Ovary (tissue), 3 donors: ENCODE measurements around the gene PTPN1.

ENCODE experiments used
- CTCF ChIP-seq, 3 donors: fragments of 450-650 bp in 2 of 3; fragments of 200-600 bp in 1 of 3; IDR thresholded peaks; one replicate each; pipeline versions ENCODE4 v1.5.1 to v1.8.0; 2016 to 2022; ENCODE audit warnings: antibody characterized with exemption in 3 of 3, mild to moderate bottlenecking in 1 of 3
- EP300 ChIP-seq: sonication (generic); formaldehyde crosslinking; IDR thresholded peaks from one replicate; pipeline ENCODE4 v1.6.1; 2017; ENCODE audit warnings: antibody characterized with exemption
- POLR2A ChIP-seq: fragments of 450-650 bp; IDR thresholded peaks from one replicate; pipeline ENCODE4 v1.6.1; 2017; ENCODE audit warnings: antibody characterized with exemption, mild to moderate bottlenecking, moderate library complexity
- donor health status: DM: no; HTN: no; CAD: no.

DNA sequence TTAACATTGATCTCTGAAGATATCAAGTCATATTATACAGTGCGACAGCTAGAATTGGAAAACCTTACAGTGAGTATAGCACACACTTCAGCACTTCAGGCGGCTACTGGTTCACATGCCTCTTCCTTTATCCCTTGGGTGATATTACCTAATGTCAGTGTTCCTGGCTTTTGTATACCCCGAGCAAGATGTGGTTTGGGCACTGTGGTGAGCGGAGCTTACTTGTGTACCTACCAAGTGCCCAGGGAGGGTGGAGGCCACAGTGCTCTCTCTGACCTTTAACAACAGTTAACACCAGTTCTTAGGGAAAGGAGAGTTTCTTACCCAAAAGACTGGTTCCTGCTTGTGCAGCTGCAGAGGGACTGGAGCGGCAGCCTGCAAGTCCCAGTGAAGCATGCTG lies 64.4 kb downstream of the PTPN1 start:
- TF ChIP-seq POLR2A (no peak), CTCF (IDR thresholded peaks at IDR 0.05) (no peak), EP300 (no peak)
